T-helper 2 cell (primary cell): ENCODE results near the gene TRNAU1AP.
"Not testable (repeated sequence)": the region's sequence is repeated elsewhere in the genome, so short reads cannot be mapped to it uniquely, and the experiment has no call there.

Experiments
- DNase-seq, 5 experiments: peaks; one replicate each; pipeline versions ENCODE4 v3.0.0 to v3.0.0-alpha.2; 2012 to 2022
- total RNA-seq, 2 donors: gene quantifications; one replicate each; lab custom pipeline; 2026; lab: John Stamatoyannopoulos, UW

TRNAU1AP gene
- total RNA-seq, result 15.6 to 29.8 reads per million in 2 donors

DNA sequence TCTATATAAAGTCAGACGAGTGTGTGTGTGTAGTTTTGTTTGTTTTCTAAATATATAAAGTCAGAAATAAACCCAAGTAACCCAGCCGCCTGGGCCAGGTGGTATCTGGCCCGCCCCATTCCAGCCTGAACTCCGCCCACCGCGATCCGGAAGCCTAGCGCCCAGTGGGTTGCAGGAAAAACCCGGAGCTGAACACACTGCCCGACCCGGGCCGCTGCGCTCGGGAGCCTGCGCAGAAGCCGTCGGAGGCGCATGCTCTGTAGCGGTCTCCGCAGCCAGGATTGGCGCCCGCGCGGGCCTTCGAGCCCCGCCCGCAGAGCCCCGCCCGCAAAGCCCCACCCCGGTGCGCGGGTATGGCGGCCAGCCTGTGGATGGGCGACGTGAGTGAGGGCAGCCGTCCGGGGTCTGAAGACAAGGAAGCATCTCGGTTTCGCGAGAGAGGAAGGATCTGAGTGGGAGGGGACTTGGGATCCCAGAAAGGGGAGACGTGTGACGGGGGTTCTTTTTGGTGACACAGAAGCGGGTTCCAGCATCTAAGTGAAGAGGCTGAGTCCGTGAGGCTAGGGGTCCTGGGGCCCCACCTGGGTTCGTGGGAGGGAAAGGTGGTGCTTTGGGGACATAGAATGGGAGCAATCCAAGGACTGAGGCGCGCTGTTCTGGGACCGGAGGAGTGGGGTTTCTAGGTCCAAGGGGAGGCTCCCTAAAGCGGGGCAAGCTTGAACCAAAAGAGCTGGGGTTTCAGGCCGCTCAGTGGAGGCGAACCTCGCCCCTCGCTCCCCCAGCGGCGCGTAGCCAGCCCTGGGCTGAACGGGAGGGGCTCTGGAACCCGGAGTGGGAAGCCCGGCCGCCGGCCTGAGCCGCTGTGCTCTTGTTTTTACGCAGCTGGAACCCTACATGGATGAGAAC is at the start of gene TRNAU1AP:
TSS of gene TRNAU1AP (plus strand) at position 328 of the 906 bp plus-strand sequence. CDS start at position 354, 26 bp downstream.
- DNase-seq, result peak; percentile 90 to 98 (median 96)

DNA sequence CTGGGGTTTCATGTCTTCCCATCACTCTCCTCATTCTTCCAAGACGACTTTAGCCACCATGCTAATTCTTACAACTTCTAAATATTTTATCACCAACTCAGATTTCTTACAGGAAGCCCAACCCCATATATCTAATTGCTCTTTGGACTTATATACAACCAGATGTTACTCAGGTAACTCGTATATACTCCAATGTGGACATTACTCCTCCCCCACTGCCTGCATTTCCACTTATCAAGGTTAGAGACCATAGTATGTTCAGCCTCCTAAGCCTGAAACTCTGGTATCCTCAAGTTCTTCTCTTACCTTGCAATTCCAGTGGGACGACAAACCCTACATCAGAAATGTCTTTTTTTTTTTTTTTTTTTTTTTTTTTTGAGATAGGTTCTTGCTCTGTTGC is 49.8 kb upstream of the TRNAU1AP start:
- no peak for DNase-seq

DNA sequence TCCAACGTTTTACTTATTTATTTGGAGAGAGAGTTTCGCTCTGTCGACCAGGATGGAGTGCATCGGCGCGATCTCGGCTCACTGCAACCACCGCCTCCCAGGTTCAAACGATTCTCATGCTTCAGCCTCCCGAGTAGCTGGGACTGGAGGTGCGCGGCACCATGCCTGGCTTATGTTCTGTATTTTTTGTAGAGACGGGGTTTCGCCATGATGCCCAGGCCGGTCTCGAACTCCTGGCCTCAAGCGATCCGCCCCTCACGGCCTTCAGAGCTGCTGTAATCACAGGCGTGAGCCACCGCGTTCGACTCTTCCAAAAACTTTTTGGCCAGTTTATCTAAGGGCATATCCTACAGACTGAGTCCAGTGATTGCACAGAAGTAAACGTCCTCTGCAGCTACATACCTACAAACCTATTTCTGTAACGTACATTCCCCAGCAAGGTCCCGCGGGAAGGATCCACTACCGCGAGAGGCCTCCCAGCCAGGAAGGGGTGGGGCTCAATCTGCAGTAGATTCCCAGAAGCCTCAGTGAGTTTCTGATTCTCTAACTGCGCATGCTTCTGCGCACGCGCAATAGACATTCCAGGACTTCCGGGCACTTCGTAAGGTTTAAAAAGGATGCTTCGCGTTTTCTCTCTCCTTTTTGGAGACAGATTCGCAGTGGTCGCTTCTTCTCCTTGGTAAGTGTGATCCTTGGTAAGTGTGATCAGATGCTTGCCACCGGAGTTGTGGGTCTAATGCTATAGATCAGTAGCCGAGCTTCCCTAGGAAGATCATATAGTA is 47.3 kb upstream of the TRNAU1AP start, which contains the start of gene RCC1:
TSS of gene RCC1 (plus strand) at position 638 of the 782 bp plus-strand sequence. CDS start 23,824 bp downstream, outside the sequence.
- DNase-seq, result peak; percentile 75 to 98 (median 93)

DNA sequence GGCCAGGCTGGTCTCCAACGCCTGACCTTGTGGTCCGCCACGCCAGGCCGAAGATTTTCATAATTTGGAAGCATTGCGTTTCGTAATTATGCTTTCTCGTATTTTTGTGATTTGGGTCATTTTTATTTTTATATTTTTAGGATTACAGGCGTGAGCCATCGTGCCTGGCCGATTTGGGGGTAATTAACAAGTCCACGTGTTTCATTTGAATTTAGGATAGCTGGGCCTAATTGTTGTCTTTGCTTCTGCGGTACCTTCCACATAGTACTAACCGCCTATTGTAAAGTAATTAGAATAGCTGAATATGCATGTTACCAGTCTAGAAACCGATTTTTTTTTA is 46.0 kb upstream of the TRNAU1AP start:
- DNase-seq, result peak in 1 of 5 experiments; percentile 27

DNA sequence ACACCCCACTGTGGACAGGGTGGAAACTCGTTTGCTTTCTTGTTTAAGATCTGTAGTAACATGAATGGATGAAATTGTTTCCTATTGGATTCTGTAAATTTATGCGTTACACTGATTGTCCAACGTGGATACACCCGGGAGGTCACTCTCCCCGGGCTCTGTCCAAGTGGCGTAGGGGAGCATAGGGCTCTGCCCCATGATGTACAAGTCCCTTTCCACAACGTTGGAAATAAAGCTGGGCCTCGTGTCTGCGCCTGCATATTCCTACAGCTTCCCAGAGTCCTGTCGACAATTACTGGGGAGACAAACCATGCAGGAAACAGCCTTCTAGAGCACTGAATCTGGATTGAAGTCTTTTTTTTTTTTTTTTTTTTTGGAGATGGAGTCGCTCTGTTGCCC is 45.6 kb upstream of the TRNAU1AP start:
- DNase-seq, result peak in 1 of 5 experiments; percentile 23

DNA sequence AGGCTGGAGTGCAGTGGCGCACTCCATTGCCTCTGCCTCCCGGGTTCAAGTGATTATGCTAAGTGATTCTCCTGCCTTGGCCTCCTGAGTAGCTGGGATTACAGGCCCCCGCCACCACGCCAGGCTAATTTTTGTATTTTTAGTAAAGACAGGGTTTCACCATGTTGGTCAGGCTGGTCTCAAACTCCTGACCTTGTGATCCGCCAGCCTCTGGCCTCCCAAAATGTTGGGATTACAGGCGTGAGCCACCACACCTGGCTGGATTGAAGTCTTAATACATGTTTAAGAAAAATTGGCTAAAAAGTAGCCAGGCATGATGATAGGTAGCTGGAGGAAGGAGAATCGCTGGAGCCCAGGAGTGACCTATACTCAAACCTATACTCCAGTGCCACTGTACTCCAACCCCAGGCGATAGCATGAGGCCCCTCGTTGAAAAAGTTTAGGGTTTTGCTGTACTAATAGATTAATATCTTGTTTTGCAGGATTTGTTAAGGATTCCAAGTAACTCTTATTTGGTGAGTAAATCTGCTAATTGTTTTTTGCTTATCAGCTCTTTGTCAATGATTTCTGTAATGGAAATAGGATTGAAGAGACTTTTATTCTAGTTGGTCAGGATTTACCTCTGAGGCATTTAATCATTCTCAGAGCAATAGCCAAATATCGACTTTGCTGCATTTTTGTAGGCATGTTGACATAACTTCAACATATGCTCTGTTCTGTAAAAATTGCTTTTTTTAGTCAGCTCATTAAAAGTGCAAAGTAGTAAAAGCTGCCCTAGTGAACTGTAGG is 45.0 kb upstream of the TRNAU1AP start:
- DNase-seq, result no peak

DNA sequence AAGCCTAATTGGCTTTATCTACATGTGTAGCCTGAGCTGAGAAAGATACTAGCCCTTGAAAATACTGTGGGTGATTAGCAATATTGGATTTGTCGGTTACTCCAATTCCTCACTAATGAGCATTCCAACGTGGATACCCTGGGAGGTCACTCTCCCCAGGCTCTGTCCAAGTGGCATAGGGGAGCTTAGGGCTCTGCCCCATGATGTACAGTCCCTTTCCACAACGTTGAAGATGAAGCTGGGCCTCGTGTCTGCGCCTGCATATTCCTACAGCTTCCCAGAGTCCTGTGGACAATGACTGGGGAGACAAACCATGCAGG is 44.5 kb upstream of the TRNAU1AP start:
- no peak for DNase-seq

DNA sequence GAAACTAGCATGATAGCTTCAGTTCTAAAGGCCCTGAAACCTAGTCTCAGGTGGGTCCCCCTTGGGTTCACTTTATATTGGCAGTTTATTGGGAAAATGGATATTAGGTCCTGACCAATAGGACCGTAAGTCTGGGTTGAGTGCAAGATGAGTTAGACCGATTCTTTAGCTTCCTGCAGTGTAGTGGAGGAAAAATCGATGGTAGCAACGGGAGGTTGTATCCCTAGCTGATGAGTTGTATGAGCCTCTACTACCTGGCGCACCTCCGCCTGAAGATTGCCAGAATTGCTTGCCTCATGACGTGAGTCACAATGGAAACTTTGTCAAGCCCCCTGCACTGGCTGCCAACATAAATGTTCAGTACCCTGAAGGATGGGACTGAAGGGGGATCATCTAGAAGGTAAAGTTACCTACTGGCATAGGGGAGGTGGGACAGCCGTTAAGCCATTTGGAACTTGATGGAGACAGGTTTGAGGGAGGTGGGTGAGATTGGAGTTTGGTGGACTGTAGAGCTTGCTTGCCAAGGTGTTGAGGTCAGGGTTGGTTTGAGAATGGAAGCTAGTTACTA is 43.1 kb upstream of the TRNAU1AP start:
- peak in 1 of 5 experiments; percentile 27 for DNase-seq

DNA sequence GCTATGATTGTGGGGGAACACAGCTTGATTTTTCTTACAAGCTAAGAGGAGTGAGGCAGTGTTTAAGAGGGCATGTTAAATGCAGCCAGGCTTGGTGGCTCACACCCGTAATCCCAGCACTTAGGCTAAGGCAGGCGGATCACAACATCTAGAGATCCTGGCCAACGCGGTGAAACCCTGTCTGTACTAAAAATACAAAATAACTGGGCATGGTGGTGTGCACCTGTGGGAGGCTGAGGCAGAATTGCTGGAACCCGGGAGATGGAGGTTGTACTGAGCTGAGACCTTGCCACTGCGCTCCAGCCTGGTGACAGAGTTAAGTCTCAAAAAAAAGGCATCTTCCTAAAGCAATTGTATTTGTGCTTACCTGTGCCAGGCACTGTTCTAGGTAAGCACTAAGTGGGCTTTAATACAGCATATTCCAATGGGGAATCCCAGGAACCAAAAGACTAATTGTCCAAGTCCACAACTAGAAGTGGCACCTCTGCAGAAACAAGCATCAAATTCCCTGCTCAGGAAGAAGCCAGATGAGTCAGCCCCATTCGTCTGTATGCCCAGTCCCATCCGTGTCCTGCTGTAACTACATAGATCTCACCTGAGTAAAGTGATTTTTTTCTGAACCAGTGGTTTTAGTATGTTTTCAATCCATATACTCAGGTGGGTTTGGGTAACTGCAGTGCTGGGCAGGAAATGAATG is 42.5 kb upstream of the TRNAU1AP start:
- DNase-seq, result peak in 1 of 5 experiments; percentile 62

DNA sequence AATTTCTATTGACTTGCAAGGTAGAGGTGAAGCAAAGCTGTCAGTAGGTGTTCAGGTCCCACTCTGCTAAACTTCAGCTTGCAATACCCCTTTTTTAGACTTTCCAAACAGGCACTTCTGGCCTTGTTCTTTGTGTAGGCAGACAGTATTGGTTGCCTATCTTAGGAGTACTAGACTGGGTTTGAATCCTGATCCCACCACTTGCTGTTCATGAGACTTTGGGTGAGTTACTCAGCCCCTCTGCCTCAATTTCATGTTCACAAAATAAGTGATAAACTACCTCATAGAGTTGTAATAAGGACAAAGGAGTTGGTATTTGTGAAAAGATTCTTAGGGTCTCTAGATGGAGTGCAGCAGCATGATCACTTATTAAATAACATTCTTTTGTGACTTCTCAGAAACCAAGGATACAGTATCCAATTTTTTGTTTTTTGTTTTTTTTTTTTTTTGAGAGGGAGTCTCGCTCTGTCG is 41.9 kb upstream of the TRNAU1AP start:
- no peak for DNase-seq

DNA sequence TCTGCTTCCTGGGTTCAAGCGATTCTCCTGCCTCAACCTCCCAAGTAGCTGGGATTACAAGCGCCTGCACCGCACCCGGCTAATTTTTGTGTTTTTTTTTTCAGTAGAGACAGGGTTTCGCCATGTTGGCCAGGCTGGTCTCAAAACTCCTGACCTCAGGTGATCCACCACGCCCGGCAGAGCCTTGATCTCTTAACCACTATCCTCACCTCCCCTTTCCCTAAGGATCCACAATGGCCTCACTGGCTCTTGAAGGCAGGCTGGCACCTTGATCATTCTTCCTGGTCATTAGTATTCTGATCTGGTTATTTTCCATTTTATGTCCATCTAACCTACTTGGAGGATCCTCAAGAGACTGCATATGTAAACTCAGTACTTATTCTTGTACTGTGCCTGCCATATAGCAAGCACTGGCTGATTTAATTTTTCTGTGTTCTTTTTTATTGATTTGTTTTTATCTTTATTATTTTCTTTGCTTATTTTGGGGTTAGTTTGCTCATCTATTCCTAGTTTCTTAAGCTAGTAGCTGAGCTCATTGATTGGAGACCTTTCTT is 40.8 kb upstream of the TRNAU1AP start:
- no peak for DNase-seq

DNA sequence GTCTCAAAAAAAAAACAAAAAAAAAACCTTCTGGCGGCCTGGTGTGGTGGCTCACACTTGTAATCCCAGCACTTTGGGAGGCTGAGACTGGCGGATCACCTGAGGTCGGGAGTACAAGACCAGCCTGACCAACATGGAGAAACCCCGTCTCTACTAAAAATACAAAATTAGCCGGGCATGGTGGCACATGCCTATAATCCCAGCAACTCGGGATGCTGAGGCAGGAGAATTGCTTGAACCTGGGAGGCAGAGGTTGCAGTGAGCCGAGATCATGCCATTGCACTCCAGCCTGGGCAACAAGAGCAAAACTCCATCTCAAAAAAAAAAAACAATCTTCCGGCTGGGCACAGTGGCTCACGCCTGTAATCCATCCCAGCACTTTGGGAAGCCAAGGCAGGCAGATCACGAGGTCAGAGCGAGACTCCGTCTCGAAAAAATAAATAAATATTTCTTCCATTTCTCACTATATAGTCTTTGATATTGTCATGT is 38.4 kb upstream of the TRNAU1AP start:
- not testable (repeated sequence) for DNase-seq

DNA sequence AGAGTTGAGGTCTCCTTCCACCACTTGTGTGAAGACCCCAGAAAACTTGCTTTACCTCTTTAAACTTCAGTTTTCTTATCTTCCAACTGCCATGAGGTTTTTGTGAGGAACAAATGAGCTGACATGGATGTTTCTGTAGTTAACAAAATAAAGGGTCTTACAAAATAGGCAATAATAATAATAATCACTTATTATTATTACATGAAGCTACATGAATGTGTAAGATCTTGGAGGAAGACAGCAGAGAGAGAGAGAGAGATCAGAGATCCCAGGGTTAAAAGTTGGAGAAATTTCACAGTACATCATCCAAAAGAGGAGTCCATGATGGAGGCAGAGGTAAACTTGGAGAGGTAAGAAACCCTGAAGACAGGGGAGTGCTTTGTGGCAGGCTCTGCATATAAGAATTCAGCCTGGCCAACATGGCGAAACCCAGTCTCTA is 36.3 kb upstream of the TRNAU1AP start:
- no peak for DNase-seq

DNA sequence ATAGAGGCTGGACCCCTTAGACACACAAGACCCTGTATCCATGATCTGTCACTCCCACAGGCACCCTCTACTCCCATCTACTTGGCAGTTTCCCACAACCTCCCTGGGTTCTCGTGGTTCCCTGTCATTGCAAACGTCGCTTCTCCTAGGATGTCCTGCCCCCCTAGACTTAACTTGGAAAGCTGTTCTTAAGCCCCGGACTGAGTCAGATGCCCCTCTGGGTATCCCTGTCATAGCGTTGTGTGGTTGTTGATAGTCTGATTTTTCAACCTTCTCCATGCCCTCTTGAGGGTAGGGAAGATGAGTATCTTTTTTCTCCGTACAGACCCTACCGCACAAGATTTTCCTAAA is 35.3 kb upstream of the TRNAU1AP start:
- no peak for DNase-seq

DNA sequence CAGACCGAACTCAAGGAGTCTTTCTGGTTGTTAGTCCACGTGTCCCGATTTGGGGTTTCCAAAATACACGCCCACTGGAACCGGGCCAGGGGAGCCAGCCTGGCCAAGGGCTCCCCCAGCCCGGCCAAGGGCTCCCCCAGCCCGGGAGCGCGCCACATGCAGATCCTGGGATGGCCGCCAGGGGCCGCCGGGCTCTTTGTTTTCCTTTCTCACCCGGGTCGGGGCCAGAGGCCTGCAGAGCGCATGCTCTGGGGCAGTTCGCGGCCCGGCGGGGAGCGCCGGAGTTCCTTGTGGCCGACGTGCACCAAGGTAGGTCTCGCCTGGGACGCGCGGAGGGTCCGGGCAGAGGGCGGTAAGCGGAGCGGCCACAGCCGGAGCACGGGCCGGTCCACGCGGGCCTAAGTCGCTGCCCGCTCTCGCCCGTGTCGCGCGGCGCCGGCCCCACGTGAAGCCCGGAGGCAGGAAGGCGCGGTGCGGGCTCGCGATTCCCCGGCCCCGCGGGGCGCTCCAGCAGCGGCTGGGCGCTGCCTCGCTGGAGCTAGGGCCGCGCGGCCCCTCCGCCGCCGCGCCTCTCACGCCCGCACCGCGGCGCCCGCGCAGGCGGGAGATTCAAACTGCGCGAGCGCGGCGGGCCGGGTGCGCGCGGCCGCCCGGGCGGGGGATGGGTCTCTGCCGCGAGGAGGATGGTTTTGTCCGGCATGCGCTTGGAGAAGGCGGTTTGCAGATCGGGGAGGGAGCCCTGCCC is 34.7 kb upstream of the TRNAU1AP start:
- peak; percentile 73 to 86 (median 80) for DNase-seq

DNA sequence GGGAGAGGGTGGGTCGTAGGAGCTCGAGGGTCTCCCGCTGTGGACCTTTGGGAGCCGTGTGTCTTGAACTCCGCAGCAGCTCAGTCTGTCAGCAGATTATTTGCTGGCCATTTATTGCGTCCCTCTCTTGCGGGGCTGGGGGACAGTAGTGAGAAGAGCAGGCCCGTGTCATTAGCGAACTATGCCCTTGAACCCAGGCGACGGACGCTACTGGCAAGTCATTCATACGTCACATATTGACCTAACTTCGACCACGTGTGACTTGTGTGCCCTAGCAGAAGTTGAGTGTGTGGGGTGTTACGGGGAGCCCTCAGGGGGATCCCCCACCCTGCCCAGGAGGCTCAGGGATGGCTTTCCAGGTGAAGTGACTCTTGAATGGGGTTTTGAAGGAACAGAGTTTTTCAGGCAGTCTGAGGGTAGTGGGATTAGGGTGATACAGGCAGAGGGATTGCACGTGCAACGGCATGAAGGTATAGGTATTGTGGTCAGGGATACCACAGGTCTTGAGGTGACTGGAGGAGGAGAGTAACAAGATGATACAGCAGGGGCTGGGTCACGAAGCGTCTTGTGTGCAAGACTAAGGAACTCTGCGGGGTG is 34.0 kb upstream of the TRNAU1AP start:
- peak in 2 of 5 experiments; percentile 38 to 83 for DNase-seq

DNA sequence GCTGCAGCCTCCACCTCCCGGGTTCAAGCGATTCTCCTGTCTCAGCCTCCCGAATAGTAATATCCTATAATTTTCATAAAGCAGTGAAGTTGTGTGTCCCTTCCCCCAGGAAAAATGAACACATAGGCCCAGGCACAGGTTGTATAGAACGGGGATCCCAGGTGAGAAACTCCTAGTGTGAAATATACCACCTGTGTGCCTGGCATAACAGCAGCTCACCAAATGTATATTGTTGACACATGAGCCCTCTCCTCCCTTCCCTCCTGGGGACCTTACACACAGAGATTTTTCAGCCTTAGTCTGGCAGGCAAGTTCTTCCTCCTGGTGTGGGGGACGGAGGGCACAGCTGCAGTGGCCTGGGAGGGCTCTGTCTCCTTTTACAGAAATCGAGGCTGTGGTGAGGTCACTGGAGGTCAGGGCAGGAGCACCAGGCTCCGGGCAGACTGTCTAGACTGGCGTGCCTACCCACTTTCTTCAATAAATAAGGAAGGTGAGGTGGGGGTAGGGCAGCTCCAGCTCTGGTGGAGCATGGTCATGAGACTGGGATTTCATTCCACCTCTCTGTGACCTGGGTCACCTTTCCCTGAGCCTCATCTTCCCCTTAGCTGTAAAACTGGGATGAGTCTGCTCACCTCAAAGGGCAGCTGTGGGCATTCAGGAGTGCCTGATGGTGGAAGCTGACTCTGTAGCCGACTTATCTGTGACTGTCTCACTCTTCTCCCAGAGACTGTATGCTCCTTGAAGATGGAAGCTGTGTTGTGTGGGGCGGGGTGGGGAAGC is 32.7 kb upstream of the TRNAU1AP start:
- DNase-seq, result no peak

DNA sequence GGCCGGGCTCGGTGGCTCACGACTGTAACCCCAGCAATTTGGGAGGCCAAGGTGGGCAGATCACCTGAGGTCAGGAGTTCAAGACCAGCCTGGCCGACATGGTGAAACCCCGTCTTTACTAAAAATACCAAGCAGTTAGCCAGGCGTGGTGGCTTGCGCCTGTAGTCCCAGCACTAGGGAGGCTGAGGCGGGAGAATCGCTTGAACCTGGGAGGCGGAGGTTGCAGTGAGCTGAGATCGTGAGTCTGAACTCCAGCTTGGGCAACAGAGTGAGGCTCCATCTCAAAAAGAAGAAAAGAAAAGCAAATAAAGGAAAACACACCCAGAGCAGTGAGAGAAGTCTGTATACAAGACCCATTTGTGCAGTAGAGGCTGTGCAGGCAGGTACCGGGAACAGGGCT is 32.1 kb upstream of the TRNAU1AP start:
- DNase-seq, result not testable (repeated sequence)

DNA sequence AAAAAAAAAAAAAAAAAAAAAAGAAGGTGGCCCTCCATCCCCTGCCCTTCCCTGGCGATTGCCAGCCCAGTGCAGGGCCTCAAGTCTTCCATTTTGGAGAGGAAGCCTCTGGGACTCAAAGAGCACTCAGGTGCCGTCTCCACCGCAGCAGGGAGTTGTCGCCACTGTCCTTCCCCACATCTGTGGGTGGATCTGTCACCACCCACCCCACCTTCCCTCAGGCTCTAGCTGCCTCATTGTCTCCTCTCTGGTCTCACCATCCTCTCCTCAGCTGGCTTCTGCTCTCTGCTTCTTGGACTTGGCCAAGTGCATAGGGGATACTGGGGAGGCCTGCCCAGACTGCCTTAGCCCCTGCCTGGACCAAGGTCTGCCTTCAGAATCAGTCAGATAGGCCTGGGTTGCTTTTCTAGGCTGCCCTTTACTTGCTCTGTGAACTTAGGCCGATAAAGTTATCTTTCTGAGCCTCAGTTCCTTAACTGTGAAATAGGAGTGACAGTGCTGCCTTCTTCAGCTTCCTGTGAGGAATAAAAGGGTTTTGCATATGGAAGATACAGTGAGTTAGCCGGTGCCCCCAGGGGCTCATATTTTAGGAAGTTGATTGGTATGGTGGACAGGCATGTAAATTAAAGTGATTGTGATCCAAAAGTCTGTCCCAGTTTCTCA is 31.3 kb upstream of the TRNAU1AP start:
- DNase-seq, result no peak
